Transverse colon (tissue), 3 donors: Measurements from ENCODE around the gene PRDX3.
"Not testable (repeated sequence)": the region's sequence is repeated elsewhere in the genome, so short reads cannot be mapped to it uniquely, and the experiment has no call there.

Experiments
- POLR2A ChIP-seq: fragments of 450-650 bp; IDR thresholded peaks from one replicate; pipeline ENCODE4 v1.6.1; 2016; ENCODE audit warnings: antibody characterized with exemption, mild to moderate bottlenecking, moderate library complexity
- TF ChIP-seq, protein P1 (sequence below), 5 experiments: fragments of 200-600 bp in 3 of 5; fragments of 450-650 bp in 2 of 5; sonication (generic) in 3 of 5; IDR thresholded peaks; 1 replicate in 2 of 5; 2 replicates in 3 of 5; pipeline ENCODE4 v1.5.1; 2016 to 2017; ENCODE audit warnings: antibody characterized with exemption in 5 of 5, inconsistent platforms in 3 of 5, mild to moderate bottlenecking in 2 of 5, moderate library complexity in 1 of 5

- TF ChIP-seq, protein P1, sequence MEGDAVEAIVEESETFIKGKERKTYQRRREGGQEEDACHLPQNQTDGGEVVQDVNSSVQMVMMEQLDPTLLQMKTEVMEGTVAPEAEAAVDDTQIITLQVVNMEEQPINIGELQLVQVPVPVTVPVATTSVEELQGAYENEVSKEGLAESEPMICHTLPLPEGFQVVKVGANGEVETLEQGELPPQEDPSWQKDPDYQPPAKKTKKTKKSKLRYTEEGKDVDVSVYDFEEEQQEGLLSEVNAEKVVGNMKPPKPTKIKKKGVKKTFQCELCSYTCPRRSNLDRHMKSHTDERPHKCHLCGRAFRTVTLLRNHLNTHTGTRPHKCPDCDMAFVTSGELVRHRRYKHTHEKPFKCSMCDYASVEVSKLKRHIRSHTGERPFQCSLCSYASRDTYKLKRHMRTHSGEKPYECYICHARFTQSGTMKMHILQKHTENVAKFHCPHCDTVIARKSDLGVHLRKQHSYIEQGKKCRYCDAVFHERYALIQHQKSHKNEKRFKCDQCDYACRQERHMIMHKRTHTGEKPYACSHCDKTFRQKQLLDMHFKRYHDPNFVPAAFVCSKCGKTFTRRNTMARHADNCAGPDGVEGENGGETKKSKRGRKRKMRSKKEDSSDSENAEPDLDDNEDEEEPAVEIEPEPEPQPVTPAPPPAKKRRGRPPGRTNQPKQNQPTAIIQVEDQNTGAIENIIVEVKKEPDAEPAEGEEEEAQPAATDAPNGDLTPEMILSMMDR (IDR thresholded peaks at IDR 0.05), result not testable (repeated sequence)
- TF ChIP-seq POLR2A, result not testable (repeated sequence)
Observed at GRCh38 chr10:119137878-119138277, 40.7 kb downstream of the PRDX3 start.
